ENCODE data around the gene GDI1.

Gene GDI1

GRCh38 chrX:154409222-154409871 is 27.6 kb upstream of the GDI1 start, which contains the start of gene DNASE1L1:
Gene DNASE1L1, minus strand, starts transcription at chrX:154409254. Its CDS starts 3,686 bp downstream, at chrX:154405568.
- DNase-seq (ENCODE audit: low spot score), result peak; percentile 34

GRCh38 chrX:154411981-154412340 is 25.0 kb upstream of the GDI1 start:
- DNase-seq (ENCODE audit: low spot score), result peak; percentile 60

GRCh38 chrX:154412468-154412867 is 24.5 kb upstream of the GDI1 start:
- peak; percentile 54 for DNase-seq (ENCODE audit: low spot score)

- DNase-seq (ENCODE audit: low spot score), result no peak
Measured at GRCh38 chrX:154413142-154413541, 23.8 kb upstream of the GDI1 start.

- DNase-seq (ENCODE audit: low spot score), result no peak
Measured at GRCh38 chrX:154417157-154417556, 19.8 kb upstream of the GDI1 start.

GRCh38 chrX:154419189-154419588 is 17.8 kb upstream of the GDI1 start:
- no peak for DNase-seq (ENCODE audit: low spot score)

GRCh38 chrX:154419688-154420401 is 17.1 kb upstream of the GDI1 start:
- no peak for DNase-seq (ENCODE audit: low spot score)

DNA sequence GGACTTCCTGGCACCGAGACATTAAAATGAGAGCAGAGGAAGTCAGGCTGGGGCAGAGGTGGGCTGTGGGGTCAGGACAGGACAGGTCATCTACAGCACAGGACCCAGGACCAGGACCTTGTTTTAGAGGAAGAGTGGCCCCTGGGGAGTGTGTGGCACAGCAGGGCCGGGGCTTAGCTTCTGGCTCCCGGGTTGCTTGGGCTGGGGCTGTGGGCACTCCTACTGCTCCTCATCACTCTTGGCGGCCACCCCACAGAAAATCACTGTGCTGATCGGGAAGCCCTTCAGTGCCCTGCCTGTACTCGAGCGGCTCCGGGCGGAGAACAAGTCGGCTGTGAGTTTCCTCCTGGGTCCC is 16.6 kb upstream of the GDI1 start:
- no peak for DNase-seq (ENCODE audit: low spot score)

GRCh38 chrX:154426916-154427770 is 9.8 kb upstream of the GDI1 start:
- no peak for DNase-seq (ENCODE audit: low spot score)

DNA sequence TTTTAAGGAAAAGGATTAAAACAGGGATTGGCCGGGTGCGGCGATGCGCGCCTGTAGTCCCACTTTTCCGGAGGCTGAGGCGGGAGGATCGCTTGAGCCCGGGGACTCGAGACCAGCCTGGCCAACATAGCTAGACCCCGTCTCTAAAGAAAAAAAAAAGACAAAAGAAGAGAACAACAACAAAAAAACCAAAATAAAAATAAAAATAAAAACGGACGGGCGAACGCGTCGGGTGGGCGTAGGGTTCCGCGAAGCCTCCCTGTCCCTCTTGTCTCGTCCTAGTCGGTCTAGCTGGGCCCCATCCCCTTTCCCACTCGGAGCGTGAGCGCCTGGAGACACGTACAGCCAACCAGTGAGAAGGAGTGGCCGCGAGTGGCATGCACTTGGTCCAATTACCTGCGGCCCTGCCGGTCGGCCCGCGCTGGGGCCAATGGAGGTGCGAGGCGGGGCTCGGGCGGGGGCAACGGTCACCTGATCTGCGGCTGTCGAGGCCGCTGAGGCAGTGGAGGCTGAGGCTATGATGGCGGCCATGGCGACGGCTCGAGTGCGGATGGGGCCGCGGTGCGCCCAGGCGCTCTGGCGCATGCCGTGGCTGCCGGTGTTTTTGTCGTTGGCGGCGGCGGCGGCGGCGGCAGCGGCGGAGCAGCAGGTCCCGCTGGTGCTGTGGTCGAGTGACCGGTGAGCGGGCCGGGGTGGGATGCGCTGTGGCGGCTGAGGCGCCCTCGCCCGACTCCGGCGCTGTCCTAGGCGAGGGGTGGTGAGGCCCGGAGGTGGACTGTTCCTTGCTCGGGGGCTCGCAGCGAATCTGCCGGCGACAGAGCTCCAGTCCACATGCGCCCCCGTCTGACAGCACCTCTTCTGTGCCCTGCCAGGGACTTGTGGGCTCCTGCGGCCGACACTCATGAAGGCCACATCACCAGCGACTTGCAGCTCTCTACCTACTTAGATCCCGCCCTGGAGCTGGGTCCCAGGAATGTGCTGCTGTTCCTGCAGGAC is 8.5 kb upstream of the GDI1 start, which contains the start of gene ATP6AP1:
Gene ATP6AP1, plus strand, starts transcription at position 502 of the 996 bp plus-strand sequence. Its CDS starts 16 bp downstream, at position 518.
- DNase-seq (ENCODE audit: low spot score), result peak; percentile 91

DNA sequence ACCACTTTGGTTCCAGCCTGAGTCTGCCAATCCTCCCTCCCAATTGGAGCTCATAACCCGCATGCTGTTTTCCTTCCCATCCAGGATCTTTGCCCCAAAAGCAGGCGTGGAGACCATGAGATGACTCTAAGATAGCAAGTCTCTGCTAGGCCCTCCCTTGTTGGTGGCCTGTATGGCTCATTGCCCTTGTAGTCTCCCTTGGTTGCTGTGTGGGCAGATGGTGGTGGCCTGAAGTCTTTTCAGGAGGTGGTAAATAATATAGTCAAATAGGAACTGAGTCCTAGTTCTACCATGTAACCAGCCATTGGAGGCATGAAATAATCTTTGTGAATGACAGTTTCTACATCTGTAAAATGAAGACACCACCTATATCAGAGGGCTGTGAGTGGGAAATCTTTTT is 7.2 kb upstream of the GDI1 start:
- DNase-seq (ENCODE audit: low spot score), result no peak

GRCh38 chrX:154430479-154430878 is 6.5 kb upstream of the GDI1 start:
- DNase-seq (ENCODE audit: low spot score), result no peak

GRCh38 chrX:154430916-154431315 is 6.0 kb upstream of the GDI1 start:
- DNase-seq (ENCODE audit: low spot score), result no peak

DNA sequence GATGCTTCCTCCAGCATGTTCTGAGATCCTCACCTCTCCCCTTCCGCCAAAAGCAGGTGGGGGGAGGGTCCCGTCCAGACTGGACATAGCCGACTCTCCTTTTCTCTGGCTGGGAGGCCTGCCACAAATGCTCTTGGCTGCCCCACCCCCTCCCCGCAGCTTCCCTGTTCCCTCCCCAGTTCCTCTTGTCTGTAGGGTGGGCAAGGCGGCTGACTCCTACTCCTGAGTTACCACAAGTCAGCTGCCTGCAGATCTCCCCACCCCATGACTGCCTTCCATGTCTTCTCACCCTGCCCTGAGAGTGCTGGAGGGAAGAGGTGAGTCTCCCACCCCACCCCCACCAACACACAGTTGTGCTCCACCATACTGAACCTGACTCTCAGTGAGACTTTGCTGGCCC is 5.6 kb upstream of the GDI1 start:
- DNase-seq (ENCODE audit: low spot score), result no peak

DNA sequence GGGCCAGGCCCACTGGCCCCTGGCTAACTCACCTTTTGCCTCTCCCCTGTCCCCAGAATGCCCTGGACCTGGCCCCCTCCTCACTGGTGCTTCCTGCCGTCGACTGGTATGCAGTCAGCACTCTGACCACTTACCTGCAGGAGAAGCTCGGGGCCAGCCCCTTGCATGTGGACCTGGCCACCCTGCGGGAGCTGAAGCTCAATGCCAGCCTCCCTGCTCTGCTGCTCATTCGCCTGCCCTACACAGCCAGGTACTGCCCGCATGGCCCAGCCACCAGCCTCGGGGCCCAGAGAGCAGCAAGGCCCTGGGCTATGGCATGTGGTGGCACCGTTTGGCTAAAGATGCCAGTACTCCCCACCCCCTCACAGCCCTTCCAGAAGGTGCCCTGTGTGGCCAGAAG is 4.7 kb upstream of the GDI1 start:
- no peak for DNase-seq (ENCODE audit: low spot score)

- no peak for DNase-seq (ENCODE audit: low spot score)
Measured at GRCh38 chrX:154433605-154434004, 3.3 kb upstream of the GDI1 start.

GRCh38 chrX:154434394-154435168 is 2.4 kb upstream of the GDI1 start:
- no peak for DNase-seq (ENCODE audit: low spot score)

GRCh38 chrX:154435171-154435733 is 1.7 kb upstream of the GDI1 start:
- no peak for DNase-seq (ENCODE audit: low spot score)

- DNase-seq (ENCODE audit: low spot score), result peak; percentile 22
Measured at GRCh38 chrX:154436374-154436982, 476 bp upstream of the GDI1 start.
